HS-27A (cell line): Measurements from ENCODE around the gene LHX3.
"Not testable (repeated sequence)": the region's sequence is repeated elsewhere in the genome, so short reads cannot be mapped to it uniquely, and the experiment has no call there.

Experiments used
- DNase-seq: peaks from one replicate; pipeline ENCODE4 v3.0.0-alpha.2; 2012; ENCODE audit warnings: low read depth, missing footprints

LHX3 gene

GRCh38 chr9:136153381-136154065 lies 51.4 kb downstream of the LHX3 start:
- DNase-seq, result no peak

GRCh38 chr9:136152931-136153330 lies 52.0 kb downstream of the LHX3 start:
- no peak for DNase-seq

DNA sequence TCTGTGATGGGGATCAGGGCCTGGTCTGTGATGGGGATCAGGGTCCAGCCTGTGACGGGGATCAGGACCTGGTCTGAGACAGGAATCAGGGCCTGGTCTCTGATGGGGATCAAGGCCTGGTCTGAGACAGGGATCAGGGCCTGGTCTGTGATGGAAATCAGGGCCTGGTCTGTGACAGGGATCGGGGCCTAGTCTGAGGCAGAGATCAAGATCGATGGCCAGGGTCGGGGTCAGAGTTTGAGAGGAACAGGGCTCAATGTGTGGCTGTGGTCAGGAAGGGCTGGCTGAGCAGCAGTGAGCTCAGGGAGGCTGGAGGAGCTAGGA lies 52.4 kb downstream of the LHX3 start:
- no peak for DNase-seq

- DNase-seq, result no peak
Measured at GRCh38 chr9:136151848-136152542, 52.9 kb downstream of the LHX3 start.

- no peak for DNase-seq
Measured at GRCh38 chr9:136151214-136151804, 53.6 kb downstream of the LHX3 start.

GRCh38 chr9:136150664-136151213 lies 54.2 kb downstream of the LHX3 start:
- not testable (repeated sequence) for DNase-seq

GRCh38 chr9:136149853-136150252 lies 55.1 kb downstream of the LHX3 start:
- DNase-seq, result no peak

- no peak for DNase-seq
Measured at GRCh38 chr9:136149337-136149736, 55.6 kb downstream of the LHX3 start.

DNA sequence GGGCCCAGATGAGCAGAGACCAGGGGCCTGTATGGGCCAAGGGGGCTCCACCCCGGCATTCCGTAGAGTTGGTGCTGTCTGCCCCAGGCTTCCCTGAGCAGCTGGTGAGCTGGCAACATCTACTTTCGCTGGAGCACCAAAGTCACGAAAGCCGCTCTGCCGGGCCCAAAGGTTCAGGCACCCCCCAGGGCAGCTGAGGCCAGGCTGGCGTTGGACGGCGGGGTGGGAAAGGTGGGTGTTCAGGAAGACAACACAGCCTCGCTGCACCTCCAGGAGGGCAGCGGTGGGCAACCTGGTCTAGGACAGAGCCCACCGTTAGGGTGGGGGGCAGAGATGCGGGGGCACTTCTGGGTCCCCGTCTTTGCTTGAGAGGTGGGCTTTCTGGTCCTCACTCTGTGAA lies 56.2 kb downstream of the LHX3 start:
- no peak for DNase-seq

- DNase-seq, result no peak
Measured at GRCh38 chr9:136147890-136148714, 56.8 kb downstream of the LHX3 start.

- no peak for DNase-seq
Measured at GRCh38 chr9:136147038-136147889, 57.7 kb downstream of the LHX3 start.
